ENCODE measurements around the gene SPRR2B. TPM values are rescaled to one million over a fixed set of nuclear protein-coding genes. Genes with fewer than 3 reads are reported as not detected.

The SPRR2B gene
- total and polyA plus RNA-seq, 2 of the 4 experiments (the other 2 are of a cell fraction) = not detected

DNA sequence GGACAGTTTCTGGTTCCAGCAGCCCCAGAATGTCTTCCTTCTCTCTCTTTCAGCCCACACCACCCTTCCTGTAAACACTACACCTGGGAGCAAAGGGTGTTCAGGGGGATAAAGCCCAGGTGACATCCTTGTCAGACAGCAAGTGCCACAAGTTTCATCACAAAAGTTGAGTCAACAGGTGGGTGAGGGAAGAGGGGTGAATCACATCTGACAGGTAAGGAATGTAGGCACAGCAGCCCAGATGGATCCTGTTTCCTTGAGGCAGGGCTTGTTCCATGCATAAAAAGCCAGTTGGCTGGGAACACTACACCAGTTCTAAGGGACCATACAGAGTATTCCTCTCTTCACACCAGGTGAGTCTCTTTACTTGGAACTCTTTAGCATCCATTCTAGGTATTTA is 40.5 kb downstream of the SPRR2B start, which contains the start of gene SPRR1B:
Gene SPRR1B, plus strand, starts transcription at position 309 of the 400 bp plus-strand sequence. CDS start 1,143 bp downstream, outside the sequence.
- no peak within 1 kb of the TSS for H3K27ac ChIP-seq (ENCODE audit: insufficient read depth, low read length)
- no peaks in the 10 kb centered on the region for H3K36me3 ChIP-seq (ENCODE audit: control insufficient read depth, insufficient read depth, low read length)
- POLR2A ChIA-PET (ENCODE audit: unreplicated experiment) = no interaction called here
- no peak within 1 kb of the TSS for H3K4me3 ChIP-seq (ENCODE audit: insufficient read depth, low read depth, low read length)
- no peak within 1 kb of the TSS for H4K5ac ChIP-seq (ENCODE audit: low read depth, low read length)
- H3K4me1 ChIP-seq (ENCODE audit: control insufficient read depth, insufficient read depth, low read length) = no peaks in the 10 kb centered on the region
- BruUV-seq (replicated peaks) = no TSS peak
- H2BK5ac ChIP-seq (ENCODE audit: low read depth, low read length, poor library complexity, severe bottlenecking) = no peak within 1 kb of the TSS
- H3K23ac ChIP-seq (ENCODE audit: low read depth, low read length) = no peak within 1 kb of the TSS
- no peak within 1 kb of the TSS for H3K4ac ChIP-seq (ENCODE audit: low read depth, low read length)
- no peak within 1 kb of the TSS for H3K4me2 ChIP-seq (ENCODE audit: low read depth, low read length)
- no peak within 1 kb of the TSS for H3K56ac ChIP-seq (ENCODE audit: extremely low read depth, insufficient read depth, low read length)
- H4K91ac ChIP-seq (ENCODE audit: insufficient read depth, low read depth, low read length) = no peak within 1 kb of the TSS
- H3K18ac ChIP-seq (ENCODE audit: low read depth, low read length) = no peak within 1 kb of the TSS
- H2BK15ac ChIP-seq (ENCODE audit: low read depth, low read length) = no peak within 1 kb of the TSS
- no peak within 1 kb of the TSS for H2AK5ac ChIP-seq (ENCODE audit: low read depth, low read length)
- in situ Hi-C loops (cut with MboI; ENCODE audit: low sequenced_read_pairs) (no loop called here), intact Hi-C loops (cut with micrococcal nuclease) (no loop called here), dilution Hi-C loops (cut with HindIII; ENCODE audit: low sequenced_read_pairs, unreplicated experiment) (no loop called here)
- H3K9me3 ChIP-seq (ENCODE audit: control insufficient read depth, insufficient read depth, low read length) = no peaks in the 10 kb centered on the region
- H3K14ac ChIP-seq (replicated peaks; ENCODE audit: low read depth, low read length) = no peak within 1 kb of the TSS
- no peak within 1 kb of the TSS for H4K8ac ChIP-seq (ENCODE audit: low read depth in 2 of 2, low read length in 2 of 2)
- H2BK120ac ChIP-seq (ENCODE audit: low read depth, low read length) = no peak within 1 kb of the TSS
- H2AFZ ChIP-seq (replicated peaks; ENCODE audit: low read length, poor library complexity) = no peak within 1 kb of the TSS
- no peak within 1 kb of the TSS for H3K9ac ChIP-seq (ENCODE audit: low read depth, low read length)
- CTCF ChIA-PET = no interaction called here
- H3K9me1 ChIP-seq (ENCODE audit: insufficient read depth, low read length) = no peaks in the 10 kb centered on the region
- H2AK9ac ChIP-seq (replicated peaks; ENCODE audit: low read depth, low read length, poor library complexity) = no peak within 1 kb of the TSS
- no peaks in the 10 kb centered on the region for H3K27me3 ChIP-seq (ENCODE audit: control insufficient read depth, insufficient read depth, low read length)
- ATAC-seq (ENCODE audit: low read depth) (no peak), DNase-seq (no peak)
- no peaks in the 10 kb centered on the region for H4K20me1 ChIP-seq (ENCODE audit: insufficient read depth, low read length)
- no peaks in the 10 kb centered on the region for H3K79me1 ChIP-seq (ENCODE audit: low read depth in 1 of 2, low read length in 2 of 2)
- no peak within 1 kb of the TSS for H2BK20ac ChIP-seq (ENCODE audit: low read depth, low read length)
- TF ChIP-seq MAZ (IDR thresholded peaks at IDR 0.05; ENCODE audit: borderline replicate concordance, low read depth, low read length) = no peak
- TF ChIP-seq, protein P1, sequence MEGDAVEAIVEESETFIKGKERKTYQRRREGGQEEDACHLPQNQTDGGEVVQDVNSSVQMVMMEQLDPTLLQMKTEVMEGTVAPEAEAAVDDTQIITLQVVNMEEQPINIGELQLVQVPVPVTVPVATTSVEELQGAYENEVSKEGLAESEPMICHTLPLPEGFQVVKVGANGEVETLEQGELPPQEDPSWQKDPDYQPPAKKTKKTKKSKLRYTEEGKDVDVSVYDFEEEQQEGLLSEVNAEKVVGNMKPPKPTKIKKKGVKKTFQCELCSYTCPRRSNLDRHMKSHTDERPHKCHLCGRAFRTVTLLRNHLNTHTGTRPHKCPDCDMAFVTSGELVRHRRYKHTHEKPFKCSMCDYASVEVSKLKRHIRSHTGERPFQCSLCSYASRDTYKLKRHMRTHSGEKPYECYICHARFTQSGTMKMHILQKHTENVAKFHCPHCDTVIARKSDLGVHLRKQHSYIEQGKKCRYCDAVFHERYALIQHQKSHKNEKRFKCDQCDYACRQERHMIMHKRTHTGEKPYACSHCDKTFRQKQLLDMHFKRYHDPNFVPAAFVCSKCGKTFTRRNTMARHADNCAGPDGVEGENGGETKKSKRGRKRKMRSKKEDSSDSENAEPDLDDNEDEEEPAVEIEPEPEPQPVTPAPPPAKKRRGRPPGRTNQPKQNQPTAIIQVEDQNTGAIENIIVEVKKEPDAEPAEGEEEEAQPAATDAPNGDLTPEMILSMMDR (conservative IDR thresholded peaks at IDR 0.05; ENCODE audit: low read depth, low read length) = no peak
- TF ChIP-seq RAD21 (IDR thresholded peaks at IDR 0.05; ENCODE audit: low read length) = no peak
- no peak for TF ChIP-seq BHLHE40 (IDR thresholded peaks at IDR 0.05; ENCODE audit: low read depth, low read length)
- TF ChIP-seq RFX5 (IDR thresholded peaks at IDR 0.05; ENCODE audit: low read depth, low read length) = no peak

All from IMR-90 (cell line).